Prostate gland (tissue), 2 donors: ENCODE data around the gene CEBPG.

ENCODE experiments used
- CTCF ChIP-seq, 4 experiments: fragments of 200-600 bp in 2 of 4; fragments of 450-650 bp in 2 of 4; sonication (generic) in 2 of 4; IDR thresholded peaks; 1 replicate in 3 of 4; 2 replicates in 1 of 4; pipeline ENCODE4 v1.5.1; 2016 to 2019; ENCODE audit warnings: antibody characterized with exemption in 4 of 4, mild to moderate bottlenecking in 2 of 4, moderate library complexity in 2 of 4
- POLR2A ChIP-seq: fragments of 450-650 bp; IDR thresholded peaks from one replicate; pipeline ENCODE4 v1.6.1; 2016; ENCODE audit warnings: antibody characterized with exemption, mild to moderate bottlenecking
- POLR2AphosphoS5 ChIP-seq: sonication (generic); formaldehyde crosslinking; IDR thresholded peaks from one replicate; pipeline ENCODE4 v1.6.1; 2017; ENCODE audit warnings: antibody characterized with exemption

GRCh38 chr19:33349319-33350289 is 23.9 kb upstream of the CEBPG start:
- TF ChIP-seq CTCF (IDR thresholded peaks at IDR 0.05), result no peak
- no peak for TF ChIP-seq POLR2AphosphoS5
- no peak for TF ChIP-seq POLR2A
